SK-N-SH treated with all-trans-retinoic acid at 6 μM for 48 hours (cell line): Measurements from ENCODE around the gene RAB21.

Experiments
- ATAC-seq: fragments of 200-7000 bp; cut with Tn5 transposase; 3 replicates; pipeline ENCODE4 v1.9.1; 2020; ENCODE audit warnings: mild to moderate bottlenecking, moderate library complexity
- BACH2 ChIP-seq: fragments of 250-450 bp; sonication (Bioruptor Pico); IDR thresholded peaks from 2 replicates; pipeline ENCODE4 v1.9.0; 2021; ENCODE audit warnings: mild to moderate bottlenecking, borderline replicate concordance
- ESRRG ChIP-seq: fragments of 250-450 bp; sonication (Bioruptor Pico); IDR thresholded peaks from 2 replicates; pipeline ENCODE4 v1.6.1; 2021; ENCODE audit warnings: mild to moderate bottlenecking
- GLIS3 ChIP-seq: fragments of 250-450 bp; sonication (Bioruptor Pico); IDR thresholded peaks from 2 replicates; pipeline ENCODE4 v1.5.0; 2020; ENCODE audit warnings: mild to moderate bottlenecking, moderate library complexity
- ISL1 ChIP-seq: fragments of 250-450 bp; sonication (Bioruptor Pico); IDR thresholded peaks from 2 replicates; pipeline ENCODE4 v2.1.2; 2022; ENCODE audit warnings: mild to moderate bottlenecking, moderate library complexity
- OSR1 ChIP-seq: fragments of 250-450 bp; sonication (Bioruptor Pico); IDR thresholded peaks from 2 replicates; pipeline ENCODE4 v1.8.0; 2022; ENCODE audit warnings: moderate library complexity, mild to moderate bottlenecking, inconsistent platforms
- PPARA ChIP-seq: fragments of 250-450 bp; sonication (Bioruptor Pico); IDR thresholded peaks from 2 replicates; pipeline ENCODE4 v1.5.0; 2020; ENCODE audit warnings: mild to moderate bottlenecking, borderline replicate concordance
- RARB ChIP-seq: fragments of 250-450 bp; sonication (Bioruptor Pico); IDR thresholded peaks from 2 replicates; pipeline ENCODE4 v1.8.0; 2021; ENCODE audit warnings: mild to moderate bottlenecking, moderate library complexity
- SNAI2 ChIP-seq: fragments of 250-450 bp; sonication (Bioruptor Pico); IDR thresholded peaks from 2 replicates; pipeline ENCODE4 v1.5.0; 2020; ENCODE audit warnings: mild to moderate bottlenecking, moderate library complexity
- TCF4 ChIP-seq: fragments of 250-450 bp; sonication (Bioruptor Pico); IDR thresholded peaks from 2 replicates; pipeline ENCODE4 v1.8.0; 2021; ENCODE audit warnings: mild to moderate bottlenecking, moderate library complexity, borderline replicate concordance
- ZC3H10 ChIP-seq: fragments of 250-450 bp; sonication (Bioruptor Pico); IDR thresholded peaks from 2 replicates; pipeline ENCODE4 v1.5.1; 2021; ENCODE audit warnings: mild to moderate bottlenecking, moderate library complexity
- ZFP3 ChIP-seq: fragments of 250-450 bp; sonication (Bioruptor Pico); IDR thresholded peaks from 2 replicates; pipeline ENCODE4 v1.5.0; 2020; ENCODE audit warnings: mild to moderate bottlenecking, moderate library complexity
- ZFP30 ChIP-seq: fragments of 450-650 bp; formaldehyde crosslinking; IDR thresholded peaks from 2 replicates; pipeline ENCODE4 v1.5.0; 2022; ENCODE audit warnings: mild to moderate bottlenecking, moderate library complexity
- ZNF565 ChIP-seq: fragments of 450-650 bp; formaldehyde crosslinking; conservative IDR thresholded peaks from 2 replicates; pipeline ENCODE4 v1.5.0; 2020; ENCODE audit warnings: low read depth, mild to moderate bottlenecking, moderate library complexity
- ZNF8 ChIP-seq: fragments of 450-650 bp; formaldehyde crosslinking; IDR thresholded peaks from 2 replicates; pipeline ENCODE4 v1.5.0; 2020; ENCODE audit warnings: mild to moderate bottlenecking, moderate library complexity
- TF ChIP-seq, protein P1 (sequence below): fragments of 250-450 bp; sonication (Bioruptor Pico); IDR thresholded peaks from 2 replicates; pipeline ENCODE4 v1.5.1; 2021; ENCODE audit warnings: mild to moderate bottlenecking, moderate library complexity
- TF ChIP-seq, protein P2 (sequence below): fragments of 250-450 bp; sonication (Bioruptor Pico); IDR thresholded peaks from 2 replicates; pipeline ENCODE4 v1.5.1; 2020; ENCODE audit warnings: low read depth, mild to moderate bottlenecking, moderate library complexity
- TF ChIP-seq, protein P3 (sequence below): fragments of 250-450 bp; sonication (Bioruptor Pico); IDR thresholded peaks from 2 replicates; pipeline ENCODE4 v1.5.0; 2020; ENCODE audit warnings: mild to moderate bottlenecking, moderate library complexity
- TF ChIP-seq, protein P4 (sequence below): fragments of 250-450 bp; sonication (Bioruptor Pico); IDR thresholded peaks from 2 replicates; pipeline ENCODE4 v1.8.0; 2020; ENCODE audit warnings: mild to moderate bottlenecking, moderate library complexity, borderline replicate concordance

The RAB21 gene

DNA sequence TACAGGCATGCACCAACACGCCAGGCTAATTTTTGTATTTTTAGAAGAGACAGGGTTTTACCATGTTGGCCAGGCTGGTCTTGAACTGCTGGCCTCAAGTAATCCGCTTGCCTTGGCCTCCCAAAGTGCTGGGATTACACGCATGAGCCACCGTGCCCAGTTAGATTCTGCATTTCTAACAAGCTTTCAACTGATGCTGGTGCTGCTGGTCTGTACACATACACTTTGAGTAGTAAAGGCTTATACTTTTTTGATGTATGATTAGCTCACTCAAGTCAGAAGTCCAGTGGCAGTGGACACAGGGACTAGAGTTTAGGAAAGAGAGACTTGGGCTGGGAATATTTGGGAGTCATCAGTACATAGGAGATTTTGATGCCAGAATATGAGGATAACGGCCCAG is 82.7 kb downstream of the RAB21 start:
- no peak for ATAC-seq
- TF ChIP-seq ZC3H10 (CRISPR knock-in tag), result no peak
- no peak for TF ChIP-seq ZFP3 (CRISPR knock-in tag)
- no peak for TF ChIP-seq ZNF565
- TF ChIP-seq ZNF8, result no peak
- no peak for TF ChIP-seq TCF4 (CRISPR knock-in tag)
- TF ChIP-seq OSR1 (CRISPR knock-in tag), result no peak
- TF ChIP-seq GLIS3 (CRISPR knock-in tag), result no peak
- TF ChIP-seq, protein P1, sequence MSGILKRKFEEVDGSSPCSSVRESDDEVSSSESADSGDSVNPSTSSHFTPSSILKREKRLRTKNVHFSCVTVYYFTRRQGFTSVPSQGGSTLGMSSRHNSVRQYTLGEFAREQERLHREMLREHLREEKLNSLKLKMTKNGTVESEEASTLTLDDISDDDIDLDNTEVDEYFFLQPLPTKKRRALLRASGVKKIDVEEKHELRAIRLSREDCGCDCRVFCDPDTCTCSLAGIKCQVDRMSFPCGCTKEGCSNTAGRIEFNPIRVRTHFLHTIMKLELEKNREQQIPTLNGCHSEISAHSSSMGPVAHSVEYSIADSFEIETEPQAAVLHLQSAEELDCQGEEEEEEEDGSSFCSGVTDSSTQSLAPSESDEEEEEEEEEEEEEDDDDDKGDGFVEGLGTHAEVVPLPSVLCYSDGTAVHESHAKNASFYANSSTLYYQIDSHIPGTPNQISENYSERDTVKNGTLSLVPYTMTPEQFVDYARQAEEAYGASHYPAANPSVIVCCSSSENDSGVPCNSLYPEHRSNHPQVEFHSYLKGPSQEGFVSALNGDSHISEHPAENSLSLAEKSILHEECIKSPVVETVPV, result no peak
- TF ChIP-seq SNAI2 (CRISPR knock-in tag), result no peak
- TF ChIP-seq, protein P2, sequence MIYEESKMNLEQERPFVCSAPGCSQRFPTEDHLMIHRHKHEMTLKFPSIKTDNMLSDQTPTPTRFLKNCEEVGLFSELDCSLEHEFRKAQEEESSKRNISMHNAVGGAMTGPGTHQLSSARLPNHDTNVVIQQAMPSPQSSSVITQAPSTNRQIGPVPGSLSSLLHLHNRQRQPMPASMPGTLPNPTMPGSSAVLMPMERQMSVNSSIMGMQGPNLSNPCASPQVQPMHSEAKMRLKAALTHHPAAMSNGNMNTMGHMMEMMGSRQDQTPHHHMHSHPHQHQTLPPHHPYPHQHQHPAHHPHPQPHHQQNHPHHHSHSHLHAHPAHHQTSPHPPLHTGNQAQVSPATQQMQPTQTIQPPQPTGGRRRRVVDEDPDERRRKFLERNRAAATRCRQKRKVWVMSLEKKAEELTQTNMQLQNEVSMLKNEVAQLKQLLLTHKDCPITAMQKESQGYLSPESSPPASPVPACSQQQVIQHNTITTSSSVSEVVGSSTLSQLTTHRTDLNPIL (CRISPR knock-in tag), result no peak
- TF ChIP-seq, protein P3, sequence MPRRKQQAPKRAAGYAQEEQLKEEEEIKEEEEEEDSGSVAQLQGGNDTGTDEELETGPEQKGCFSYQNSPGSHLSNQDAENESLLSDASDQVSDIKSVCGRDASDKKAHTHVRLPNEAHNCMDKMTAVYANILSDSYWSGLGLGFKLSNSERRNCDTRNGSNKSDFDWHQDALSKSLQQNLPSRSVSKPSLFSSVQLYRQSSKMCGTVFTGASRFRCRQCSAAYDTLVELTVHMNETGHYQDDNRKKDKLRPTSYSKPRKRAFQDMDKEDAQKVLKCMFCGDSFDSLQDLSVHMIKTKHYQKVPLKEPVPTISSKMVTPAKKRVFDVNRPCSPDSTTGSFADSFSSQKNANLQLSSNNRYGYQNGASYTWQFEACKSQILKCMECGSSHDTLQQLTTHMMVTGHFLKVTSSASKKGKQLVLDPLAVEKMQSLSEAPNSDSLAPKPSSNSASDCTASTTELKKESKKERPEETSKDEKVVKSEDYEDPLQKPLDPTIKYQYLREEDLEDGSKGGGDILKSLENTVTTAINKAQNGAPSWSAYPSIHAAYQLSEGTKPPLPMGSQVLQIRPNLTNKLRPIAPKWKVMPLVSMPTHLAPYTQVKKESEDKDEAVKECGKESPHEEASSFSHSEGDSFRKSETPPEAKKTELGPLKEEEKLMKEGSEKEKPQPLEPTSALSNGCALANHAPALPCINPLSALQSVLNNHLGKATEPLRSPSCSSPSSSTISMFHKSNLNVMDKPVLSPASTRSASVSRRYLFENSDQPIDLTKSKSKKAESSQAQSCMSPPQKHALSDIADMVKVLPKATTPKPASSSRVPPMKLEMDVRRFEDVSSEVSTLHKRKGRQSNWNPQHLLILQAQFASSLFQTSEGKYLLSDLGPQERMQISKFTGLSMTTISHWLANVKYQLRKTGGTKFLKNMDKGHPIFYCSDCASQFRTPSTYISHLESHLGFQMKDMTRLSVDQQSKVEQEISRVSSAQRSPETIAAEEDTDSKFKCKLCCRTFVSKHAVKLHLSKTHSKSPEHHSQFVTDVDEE, result no peak
- no peak for TF ChIP-seq ZFP30 (CRISPR knock-in tag)
- TF ChIP-seq, protein P4, sequence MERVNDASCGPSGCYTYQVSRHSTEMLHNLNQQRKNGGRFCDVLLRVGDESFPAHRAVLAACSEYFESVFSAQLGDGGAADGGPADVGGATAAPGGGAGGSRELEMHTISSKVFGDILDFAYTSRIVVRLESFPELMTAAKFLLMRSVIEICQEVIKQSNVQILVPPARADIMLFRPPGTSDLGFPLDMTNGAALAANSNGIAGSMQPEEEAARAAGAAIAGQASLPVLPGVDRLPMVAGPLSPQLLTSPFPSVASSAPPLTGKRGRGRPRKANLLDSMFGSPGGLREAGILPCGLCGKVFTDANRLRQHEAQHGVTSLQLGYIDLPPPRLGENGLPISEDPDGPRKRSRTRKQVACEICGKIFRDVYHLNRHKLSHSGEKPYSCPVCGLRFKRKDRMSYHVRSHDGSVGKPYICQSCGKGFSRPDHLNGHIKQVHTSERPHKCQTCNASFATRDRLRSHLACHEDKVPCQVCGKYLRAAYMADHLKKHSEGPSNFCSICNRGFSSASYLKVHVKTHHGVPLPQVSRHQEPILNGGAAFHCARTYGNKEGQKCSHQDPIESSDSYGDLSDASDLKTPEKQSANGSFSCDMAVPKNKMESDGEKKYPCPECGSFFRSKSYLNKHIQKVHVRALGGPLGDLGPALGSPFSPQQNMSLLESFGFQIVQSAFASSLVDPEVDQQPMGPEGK (CRISPR knock-in tag), result no peak
- TF ChIP-seq BACH2 (CRISPR knock-in tag), result no peak

DNA sequence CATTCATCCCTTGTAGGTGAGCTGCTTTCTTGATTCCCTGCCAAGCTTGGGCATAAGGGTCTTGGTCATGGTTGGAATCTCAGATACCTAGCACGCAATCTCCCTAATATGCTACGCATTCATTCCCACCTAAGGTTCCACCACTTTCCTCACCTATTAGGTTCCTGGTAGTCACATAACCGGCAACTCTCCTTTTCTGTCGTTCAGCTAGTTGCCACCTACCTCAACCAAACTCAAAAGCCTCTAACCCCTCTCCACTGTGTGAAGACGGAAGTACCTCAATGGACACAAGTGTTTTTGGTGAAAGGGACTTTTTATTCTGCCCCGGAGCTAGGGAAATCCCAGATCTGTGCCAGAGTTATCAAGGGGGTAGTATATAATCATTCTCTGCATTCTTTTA is 83.6 kb downstream of the RAB21 start:
- TF ChIP-seq, protein P2 (CRISPR knock-in tag), result no peak
- TF ChIP-seq PPARA (CRISPR knock-in tag), result no peak
- TF ChIP-seq, protein P1, result no peak
- TF ChIP-seq ISL1, result no peak
- no peak for TF ChIP-seq ESRRG (CRISPR knock-in tag)
- TF ChIP-seq, all 23 proteins: peak for 0
- no peak for ATAC-seq

DNA sequence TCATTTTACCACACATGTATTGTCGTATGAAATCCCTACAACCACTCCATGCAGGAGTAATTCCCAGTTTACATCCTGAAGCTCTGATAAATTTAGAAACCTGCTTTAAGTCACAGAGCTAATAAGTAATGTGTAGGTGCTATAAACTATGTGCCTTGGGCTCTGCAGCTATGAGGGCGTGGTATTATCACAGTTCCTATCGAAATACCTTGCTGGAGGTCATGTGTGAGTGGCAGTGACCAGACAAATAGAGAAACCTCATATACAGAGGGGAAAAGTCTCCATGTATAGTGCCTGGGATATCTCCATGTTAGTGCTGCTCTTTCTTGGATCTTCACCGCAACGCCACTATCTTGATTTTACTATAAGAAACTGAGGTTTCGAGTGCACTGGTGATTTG is 84.0 kb downstream of the RAB21 start:
- ATAC-seq, result no peak
- TF ChIP-seq RARB (no peak), OSR1 (CRISPR knock-in tag) (no peak), ZC3H10 (CRISPR knock-in tag) (no peak), TCF4 (CRISPR knock-in tag) (no peak), ZFP30 (CRISPR knock-in tag) (no peak)
- TF ChIP-seq, protein P4 (CRISPR knock-in tag), result no peak
